ENCODE results near the gene NQO1.

GRCh38 chr16:69724414-69724873, 1.9 kb downstream of the NQO1 start:
- no peak for TF ChIP-seq CTCF (IDR thresholded peaks at IDR 0.05; ENCODE audit: low read depth, low read length, poor library complexity, severe bottlenecking)
- no peak for TF ChIP-seq EZH2phosphoT487 (IDR thresholded peaks at IDR 0.05; ENCODE audit: borderline replicate concordance, low read length)
